SK-N-SH (cell line): ENCODE measurements around the gene CACNA1G. TPM values are rescaled to one million over a fixed set of nuclear protein-coding genes. Genes with fewer than 3 reads are reported as not detected.

Experiments used
- CTCF ChIA-PET: fragments of 300-600, 350-600 bp; formaldehyde crosslinking; extraction: SDS; loops from one replicate; lab custom pipeline; 2021; lab: Yijun Ruan, JAX
- POLR2A ChIA-PET: fragments of 350-600 bp; sonication (Branson Sonifier 250); formaldehyde crosslinking; extraction: SDS; loops from one replicate; lab custom pipeline; 2020; ENCODE audit warnings: antibody characterized with exemption, inconsistent platforms; lab: Yijun Ruan, JAX
- DNase-seq: peaks from one replicate; pipeline ENCODE4 v3.0.0; 2012
- H2AFZ ChIP-seq: fragments of 200-600 bp; sonication (generic); 2 replicates; pipeline ENCODE4 v1.8.1; 2016; ENCODE audit warnings: antibody characterized with exemption, mild to moderate bottlenecking, low read depth
- H3F3A ChIP-seq: fragments of 200-600 bp; sonication (generic); replicated peaks from 2 replicates; pipeline ENCODE3; 2016; ENCODE audit warnings: antibody characterized with exemption, mild to moderate bottlenecking; ENCODE audit not compliant: insufficient read depth
- H3K27ac ChIP-seq, 2 experiments: fragments of 200-500 bp in 1 of 2; fragments of 200-600 bp in 1 of 2; sonication (Bioruptor generic) in 1 of 2; sonication (generic), shearing (Covaris generic) in 1 of 2; 2 replicates each; pipeline versions ENCODE4 v1.5.1 to v1.6.1; 2014 to 2016; ENCODE audit warnings: low read depth in 2 of 2, inconsistent platforms in 1 of 2, low read length in 1 of 2, mild to moderate bottlenecking in 1 of 2, mixed read lengths in 1 of 2
- H3K27me3 ChIP-seq: fragments of 200-600 bp; sonication (generic), shearing (Covaris generic); 2 replicates; pipeline ENCODE4 v1.6.1; 2016; ENCODE audit warnings: mixed run types; ENCODE audit not compliant: insufficient read depth
- H3K36me3 ChIP-seq, 2 experiments: fragments of 200-500 bp in 1 of 2; fragments of 200-600 bp in 1 of 2; sonication (Bioruptor generic) in 1 of 2; sonication (generic) in 1 of 2; replicated peaks in 1 of 2; 2 replicates each; pipeline versions ENCODE3 to v1.5.1; 2014 to 2016; ENCODE audit warnings: low read length in 1 of 2, mild to moderate bottlenecking in 1 of 2; ENCODE audit not compliant: insufficient read depth in 2 of 2, control insufficient read depth in 1 of 2
- H3K4me1 ChIP-seq, 2 experiments: fragments of 200-500 bp in 1 of 2; fragments of 200-600 bp in 1 of 2; sonication (Bioruptor generic) in 1 of 2; sonication (generic), shearing (Covaris generic) in 1 of 2; 2 replicates each; pipeline versions ENCODE4 v1.5.1 to v1.6.1; 2014 to 2016; ENCODE audit warnings: low read depth in 1 of 2, low read length in 1 of 2, mixed run types in 1 of 2; ENCODE audit not compliant: insufficient read depth in 2 of 2, control insufficient read depth in 1 of 2
- H3K4me2 ChIP-seq: fragments of 200-600 bp; sonication (generic), shearing (Covaris generic); 2 replicates; pipeline ENCODE4 v1.6.1; 2017; ENCODE audit warnings: mixed run types
- H3K4me3 ChIP-seq, 2 experiments: fragments of 200-500 bp in 1 of 2; fragments of 200-600 bp in 1 of 2; sonication (Bioruptor generic) in 1 of 2; sonication (generic), shearing (Covaris generic) in 1 of 2; 2 replicates each; pipeline versions ENCODE4 v1.5.1 to v1.8.1; 2014 to 2016; ENCODE audit warnings: low read depth in 2 of 2, inconsistent platforms in 1 of 2, low read length in 1 of 2, mild to moderate bottlenecking in 1 of 2, mixed read lengths in 1 of 2, moderate library complexity in 1 of 2
- H3K79me2 ChIP-seq: fragments of 200-600 bp; sonication (generic); 2 replicates; pipeline ENCODE4 v1.8.1; 2017; ENCODE audit warnings: mild to moderate bottlenecking; ENCODE audit not compliant: insufficient read depth
- H3K9ac ChIP-seq: fragments of 200-600 bp; sonication (generic); 2 replicates; pipeline ENCODE4 v1.6.1; 2017; ENCODE audit warnings: mixed run types
- H3K9me2 ChIP-seq: fragments of 200-600 bp; sonication (generic); 2 replicates; pipeline ENCODE4 v1.6.1; 2017; ENCODE audit warnings: mixed run types
- H3K9me3 ChIP-seq: fragments of 200-600 bp; sonication (generic); 2 replicates; pipeline ENCODE4 v1.6.1; 2017; ENCODE audit warnings: mixed run types, mild to moderate bottlenecking, moderate library complexity
- H4K20me1 ChIP-seq: fragments of 200-600 bp; sonication (generic); 2 replicates; pipeline ENCODE4 v1.6.1; 2017; ENCODE audit warnings: mild to moderate bottlenecking, mixed run types; ENCODE audit not compliant: insufficient read depth
- ELF1 ChIP-seq: IDR thresholded peaks from 2 replicates; pipeline ENCODE4 v1.4.0; 2012
- EP300 ChIP-seq, 2 experiments: IDR thresholded peaks; 2 replicates each; pipeline versions ENCODE4 v1.4.0 to v1.6.1; 2012; ENCODE audit warnings: borderline replicate concordance in 1 of 2, low read depth in 1 of 2, low read length in 1 of 2
- EZH2phosphoT487 ChIP-seq: fragments of 200-600 bp; sonication (generic); IDR thresholded peaks from 2 replicates; pipeline ENCODE4 v1.6.1; 2017; ENCODE audit warnings: low read depth, mixed run types, mild to moderate bottlenecking, antibody characterized with exemption, moderate library complexity, borderline replicate concordance
- FOSL2 ChIP-seq: IDR thresholded peaks from 2 replicates; pipeline ENCODE4 v1.4.0; 2012; ENCODE audit warnings: low read depth, mild to moderate bottlenecking, moderate library complexity, borderline replicate concordance
- FOXM1 ChIP-seq: IDR thresholded peaks from 2 replicates; pipeline ENCODE4 v1.4.0; 2012; ENCODE audit warnings: low read depth, mild to moderate bottlenecking
- GABPA ChIP-seq: IDR thresholded peaks from 2 replicates; pipeline ENCODE4 v1.4.0; 2012; ENCODE audit warnings: low read depth, mild to moderate bottlenecking
- IRF3 ChIP-seq: fragments of 150-350 bp; IDR thresholded peaks from 2 replicates; pipeline ENCODE4 v1.6.1; 2016; ENCODE audit warnings: mild to moderate bottlenecking, low read depth, low read length
- MEF2A ChIP-seq: IDR thresholded peaks from 2 replicates; pipeline ENCODE4 v1.4.0; 2012; ENCODE audit warnings: low read depth, borderline replicate concordance
- MXI1 ChIP-seq: IDR thresholded peaks from 2 replicates; pipeline ENCODE4 v1.6.1; 2012; ENCODE audit warnings: mild to moderate bottlenecking, low read depth, low read length, improper control_type of control experiment
- POLR2AphosphoS5 ChIP-seq: IDR thresholded peaks from 2 replicates; pipeline ENCODE4 v1.6.1; 2012; ENCODE audit warnings: low read depth, low read length
- RFX5 ChIP-seq: IDR thresholded peaks from 2 replicates; pipeline ENCODE4 v1.6.1; 2012; ENCODE audit warnings: mild to moderate bottlenecking, improper control_type of control experiment, low read length
- SIN3A ChIP-seq: IDR thresholded peaks from 2 replicates; pipeline ENCODE4 v1.6.1; 2012; ENCODE audit warnings: low read depth, mild to moderate bottlenecking, low read length, moderate library complexity, borderline replicate concordance
- SMC3 ChIP-seq: IDR thresholded peaks from 2 replicates; pipeline ENCODE4 v1.6.1; 2012; ENCODE audit warnings: low read depth, low read length, improper control_type of control experiment
- USF1 ChIP-seq: IDR thresholded peaks from 2 replicates; pipeline ENCODE4 v1.4.0; 2012; ENCODE audit warnings: low read depth, borderline replicate concordance
- WGBS: methylation state at CpG from one replicate; pipeline ENCODE4 v1.1.6; 2017; ENCODE audit warnings: low lambda C conversion rate; 5-methylcytosine and 5-hydroxymethylcytosine counted together
- polyA plus RNA-seq, 3 experiments: library from polyadenylated mRNA; depleted of rRNA; stranded (reverse); fragments of >200 nt; gene quantifications; 2 replicates each; pipeline ENCODE4 v1.2.3, GENCODE V29; 2012
- TF ChIP-seq, protein P1 (sequence below): IDR thresholded peaks from 2 replicates; pipeline ENCODE4 v1.6.1; 2012; ENCODE audit warnings: mild to moderate bottlenecking, low read depth, low read length, moderate library complexity
- TF ChIP-seq, protein P2 (sequence below): IDR thresholded peaks from 2 replicates; pipeline ENCODE4 v1.4.0; 2012; ENCODE audit warnings: low read depth, borderline replicate concordance
- TF ChIP-seq, protein P3 (sequence below): fragments of 200-600 bp; sonication (generic); IDR thresholded peaks from 2 replicates; pipeline ENCODE4 v1.6.1; 2017; ENCODE audit warnings: antibody characterized with exemption, mild to moderate bottlenecking, moderate library complexity
- TF ChIP-seq, protein P4 (sequence below): fragments of 150-350 bp; IDR thresholded peaks from 2 replicates; pipeline ENCODE4 v1.6.1; 2017; ENCODE audit warnings: antibody characterized with exemption, low read length, low read depth, borderline replicate concordance

CACNA1G gene
- polyA plus RNA-seq, 1 of the 3 experiments (the other 2 are of a cell fraction), result 0.21 TPM

- TF ChIP-seq SMC3 (no peak; the same call in 1 of the 2 replicates), POLR2AphosphoS5 (peak; percentile 88; the same call in 1 of the 2 replicates), FOXM1 (no peak), MXI1 (no peak), GABPA (peak; percentile 64), SIN3A (peak; percentile 81; the same call in 1 of the 2 replicates), RFX5 (no peak)
- TF ChIP-seq, protein P1, sequence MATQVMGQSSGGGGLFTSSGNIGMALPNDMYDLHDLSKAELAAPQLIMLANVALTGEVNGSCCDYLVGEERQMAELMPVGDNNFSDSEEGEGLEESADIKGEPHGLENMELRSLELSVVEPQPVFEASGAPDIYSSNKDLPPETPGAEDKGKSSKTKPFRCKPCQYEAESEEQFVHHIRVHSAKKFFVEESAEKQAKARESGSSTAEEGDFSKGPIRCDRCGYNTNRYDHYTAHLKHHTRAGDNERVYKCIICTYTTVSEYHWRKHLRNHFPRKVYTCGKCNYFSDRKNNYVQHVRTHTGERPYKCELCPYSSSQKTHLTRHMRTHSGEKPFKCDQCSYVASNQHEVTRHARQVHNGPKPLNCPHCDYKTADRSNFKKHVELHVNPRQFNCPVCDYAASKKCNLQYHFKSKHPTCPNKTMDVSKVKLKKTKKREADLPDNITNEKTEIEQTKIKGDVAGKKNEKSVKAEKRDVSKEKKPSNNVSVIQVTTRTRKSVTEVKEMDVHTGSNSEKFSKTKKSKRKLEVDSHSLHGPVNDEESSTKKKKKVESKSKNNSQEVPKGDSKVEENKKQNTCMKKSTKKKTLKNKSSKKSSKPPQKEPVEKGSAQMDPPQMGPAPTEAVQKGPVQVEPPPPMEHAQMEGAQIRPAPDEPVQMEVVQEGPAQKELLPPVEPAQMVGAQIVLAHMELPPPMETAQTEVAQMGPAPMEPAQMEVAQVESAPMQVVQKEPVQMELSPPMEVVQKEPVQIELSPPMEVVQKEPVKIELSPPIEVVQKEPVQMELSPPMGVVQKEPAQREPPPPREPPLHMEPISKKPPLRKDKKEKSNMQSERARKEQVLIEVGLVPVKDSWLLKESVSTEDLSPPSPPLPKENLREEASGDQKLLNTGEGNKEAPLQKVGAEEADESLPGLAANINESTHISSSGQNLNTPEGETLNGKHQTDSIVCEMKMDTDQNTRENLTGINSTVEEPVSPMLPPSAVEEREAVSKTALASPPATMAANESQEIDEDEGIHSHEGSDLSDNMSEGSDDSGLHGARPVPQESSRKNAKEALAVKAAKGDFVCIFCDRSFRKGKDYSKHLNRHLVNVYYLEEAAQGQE, result peak; percentile 70
- TF ChIP-seq, protein P2, sequence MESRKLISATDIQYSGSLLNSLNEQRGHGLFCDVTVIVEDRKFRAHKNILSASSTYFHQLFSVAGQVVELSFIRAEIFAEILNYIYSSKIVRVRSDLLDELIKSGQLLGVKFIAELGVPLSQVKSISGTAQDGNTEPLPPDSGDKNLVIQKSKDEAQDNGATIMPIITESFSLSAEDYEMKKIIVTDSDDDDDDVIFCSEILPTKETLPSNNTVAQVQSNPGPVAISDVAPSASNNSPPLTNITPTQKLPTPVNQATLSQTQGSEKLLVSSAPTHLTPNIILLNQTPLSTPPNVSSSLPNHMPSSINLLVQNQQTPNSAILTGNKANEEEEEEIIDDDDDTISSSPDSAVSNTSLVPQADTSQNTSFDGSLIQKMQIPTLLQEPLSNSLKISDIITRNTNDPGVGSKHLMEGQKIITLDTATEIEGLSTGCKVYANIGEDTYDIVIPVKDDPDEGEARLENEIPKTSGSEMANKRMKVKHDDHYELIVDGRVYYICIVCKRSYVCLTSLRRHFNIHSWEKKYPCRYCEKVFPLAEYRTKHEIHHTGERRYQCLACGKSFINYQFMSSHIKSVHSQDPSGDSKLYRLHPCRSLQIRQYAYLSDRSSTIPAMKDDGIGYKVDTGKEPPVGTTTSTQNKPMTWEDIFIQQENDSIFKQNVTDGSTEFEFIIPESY, result peak; percentile 83; the same call in 1 of the 2 replicates
These were observed 101.4 kb downstream of the CACNA1G start (continued) for GRCh38 chr17:50661795-50662391.

GRCh38 chr17:50662632-50663225 lies 102.2 kb downstream of the CACNA1G start:
- CTCF ChIA-PET, result interaction anchor here (0.9 to 5.5 kb wide), 8 partner anchors 14 to 116 kb away, joined by 4 to 38 read pairs (median 15); no protein-coding TSS in a partner anchor
- Histone ChIP-seq H3K4me1 (peaks cover 42 to 44% of the 10 kb centered on the region in 2 experiments), H2AFZ (no peak overlapping the region), H3K9me3 (no peaks in the 10 kb centered on the region), H3K4me2 (peak overlapping the region; percentile 56), H3K9ac (no peak overlapping the region), H3F3A (peaks cover 38% of the 10 kb centered on the region), H4K20me1 (no peaks in the 10 kb centered on the region), H3K27ac (peak overlapping the region in 1 of 2 experiments; percentile 77; a peak in 2 of 4 replicates), H3K4me3 (no peak overlapping the region), H3K36me3 (peaks cover 9 to 10% of the 10 kb centered on the region in 2 experiments), H3K27me3 (no peaks in the 10 kb centered on the region), H3K79me2 (no peaks in the 10 kb centered on the region), H3K9me2 (no peaks in the 10 kb centered on the region)
- no peak for DNase-seq
- POLR2A ChIA-PET, result interaction anchor here (0.6 kb wide), 1 partner anchor 178 kb away, joined by 4 read pairs; no protein-coding TSS in a partner anchor
- WGBS, result 94% methylated on average over 9 of the region's 9 CpGs
- TF ChIP-seq FOSL2, result no peak
- TF ChIP-seq USF1, result no peak
- no peak for TF ChIP-seq EP300 (IDR thresholded peaks at IDR 0.05; ENCODE audit: borderline replicate concordance in 1 of 2, low read depth in 1 of 2, low read length in 1 of 2)
- TF ChIP-seq ELF1, result no peak
- TF ChIP-seq, protein P3, sequence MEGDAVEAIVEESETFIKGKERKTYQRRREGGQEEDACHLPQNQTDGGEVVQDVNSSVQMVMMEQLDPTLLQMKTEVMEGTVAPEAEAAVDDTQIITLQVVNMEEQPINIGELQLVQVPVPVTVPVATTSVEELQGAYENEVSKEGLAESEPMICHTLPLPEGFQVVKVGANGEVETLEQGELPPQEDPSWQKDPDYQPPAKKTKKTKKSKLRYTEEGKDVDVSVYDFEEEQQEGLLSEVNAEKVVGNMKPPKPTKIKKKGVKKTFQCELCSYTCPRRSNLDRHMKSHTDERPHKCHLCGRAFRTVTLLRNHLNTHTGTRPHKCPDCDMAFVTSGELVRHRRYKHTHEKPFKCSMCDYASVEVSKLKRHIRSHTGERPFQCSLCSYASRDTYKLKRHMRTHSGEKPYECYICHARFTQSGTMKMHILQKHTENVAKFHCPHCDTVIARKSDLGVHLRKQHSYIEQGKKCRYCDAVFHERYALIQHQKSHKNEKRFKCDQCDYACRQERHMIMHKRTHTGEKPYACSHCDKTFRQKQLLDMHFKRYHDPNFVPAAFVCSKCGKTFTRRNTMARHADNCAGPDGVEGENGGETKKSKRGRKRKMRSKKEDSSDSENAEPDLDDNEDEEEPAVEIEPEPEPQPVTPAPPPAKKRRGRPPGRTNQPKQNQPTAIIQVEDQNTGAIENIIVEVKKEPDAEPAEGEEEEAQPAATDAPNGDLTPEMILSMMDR, result no peak
- no peak for TF ChIP-seq IRF3
- TF ChIP-seq MEF2A, result no peak
- no peak for TF ChIP-seq SIN3A
- no peak for TF ChIP-seq EZH2phosphoT487
- TF ChIP-seq, protein P4, sequence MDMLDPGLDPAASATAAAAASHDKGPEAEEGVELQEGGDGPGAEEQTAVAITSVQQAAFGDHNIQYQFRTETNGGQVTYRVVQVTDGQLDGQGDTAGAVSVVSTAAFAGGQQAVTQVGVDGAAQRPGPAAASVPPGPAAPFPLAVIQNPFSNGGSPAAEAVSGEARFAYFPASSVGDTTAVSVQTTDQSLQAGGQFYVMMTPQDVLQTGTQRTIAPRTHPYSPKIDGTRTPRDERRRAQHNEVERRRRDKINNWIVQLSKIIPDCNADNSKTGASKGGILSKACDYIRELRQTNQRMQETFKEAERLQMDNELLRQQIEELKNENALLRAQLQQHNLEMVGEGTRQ, result no peak
